DND-41 (cell line): ENCODE measurements around the gene FAAP100.
A peak's percentile ranks its signal among the peaks of the same experiment; 100 is the strongest.

Experiments
- ATAC-seq: fragments of 200-7000 bp; cut with Tn5 transposase; 3 replicates; pipeline ENCODE4 v1.9.1; 2021; ENCODE audit warnings: low read depth; ENCODE audit not compliant: insufficient read depth
- DNase-seq: peaks from one replicate; pipeline ENCODE4 v3.0.0-alpha.2; 2020
- H2AFZ ChIP-seq: 2 replicates; pipeline ENCODE4 v1.6.0; 2012; ENCODE audit warnings: low read depth, low read length
- H3K27ac ChIP-seq: 2 replicates; pipeline ENCODE4 v1.5.1; 2012; ENCODE audit warnings: low read length, inconsistent platforms
- H3K27me3 ChIP-seq: fragments of 200-600 bp; sonication (generic); 2 replicates; pipeline ENCODE4 v1.6.0; 2012; ENCODE audit warnings: low read length, mild to moderate bottlenecking, inconsistent platforms; ENCODE audit not compliant: insufficient read depth, poor library complexity
- H3K36me3 ChIP-seq: 2 replicates; pipeline ENCODE4 v1.5.1; 2012; ENCODE audit warnings: low read length, inconsistent platforms; ENCODE audit not compliant: insufficient read depth
- H3K4me1 ChIP-seq: 2 replicates; pipeline ENCODE4 v1.5.1; 2012; ENCODE audit warnings: mild to moderate bottlenecking, low read length; ENCODE audit not compliant: insufficient read depth
- H3K4me2 ChIP-seq: 2 replicates; pipeline ENCODE4 v1.6.0; 2012; ENCODE audit warnings: mild to moderate bottlenecking, moderate library complexity, low read length, inconsistent platforms; ENCODE audit not compliant: insufficient read depth
- H3K4me3 ChIP-seq, 2 experiments: fragments of 200-600 bp in 1 of 2; shearing (Covaris generic) in 1 of 2; 2 replicates each; pipeline ENCODE4 v1.5.1; 2012 to 2016; ENCODE audit warnings: inconsistent platforms in 2 of 2, low read length in 2 of 2, mild to moderate bottlenecking in 2 of 2, low read depth in 1 of 2, moderate library complexity in 1 of 2
- H3K79me2 ChIP-seq: 2 replicates; pipeline ENCODE4 v1.6.0; 2012; ENCODE audit warnings: low read length, inconsistent platforms; ENCODE audit not compliant: insufficient read depth
- H3K9ac ChIP-seq: 2 replicates; pipeline ENCODE4 v1.6.0; 2012; ENCODE audit warnings: low read depth, mild to moderate bottlenecking, inconsistent platforms, low read length, moderate library complexity
- H3K9me3 ChIP-seq: 2 replicates; pipeline ENCODE4 v1.5.1; 2012; ENCODE audit warnings: low read length, moderate library complexity, mild to moderate bottlenecking, inconsistent platforms; ENCODE audit not compliant: insufficient read depth, severe bottlenecking
- H4K20me1 ChIP-seq: 2 replicates; pipeline ENCODE4 v1.6.0; 2012; ENCODE audit warnings: low read length; ENCODE audit not compliant: insufficient read depth
- EZH2 ChIP-seq: IDR thresholded peaks from 3 replicates; pipeline ENCODE4 v1.6.1; 2012; ENCODE audit warnings: borderline replicate concordance, low read depth, mild to moderate bottlenecking, moderate library complexity, low read length, inconsistent platforms; ENCODE audit not compliant: severe bottlenecking
- TF ChIP-seq, protein P1 (sequence below): IDR thresholded peaks from 2 replicates; pipeline ENCODE4 v1.5.1; 2012; ENCODE audit warnings: borderline replicate concordance, low read length, moderate library complexity, mild to moderate bottlenecking; ENCODE audit not compliant: poor library complexity, severe bottlenecking; ENCODE audit errors: extremely low read depth

FAAP100 gene

DNA sequence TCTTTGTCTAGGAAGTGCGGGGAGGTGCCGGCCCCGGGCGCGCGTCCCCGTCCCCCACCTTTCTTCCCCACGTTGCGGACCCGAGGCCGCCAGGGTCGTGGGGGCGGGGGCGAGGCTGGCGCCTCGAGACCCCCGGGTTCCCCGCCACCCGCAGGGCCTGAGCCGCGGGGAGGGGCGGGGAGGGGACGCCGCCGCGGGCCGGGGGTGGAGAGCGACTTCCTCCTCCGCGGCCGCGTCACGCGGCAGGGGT lies 37.7 kb downstream of the FAAP100 start:
- Histone ChIP-seq H3K4me1 (peaks cover 36% of the 10 kb centered on the region), H3K4me3 (peak overlapping the region; percentile 31 to 66), H3K4me2 (peak overlapping the region; percentile 73), H3K79me2 (peaks cover 74% of the 10 kb centered on the region), H3K27me3 (no peaks in the 10 kb centered on the region), H3K27ac (peak overlapping the region; percentile 95), H2AFZ (peak overlapping the region; percentile 12; the same call in 1 of the 2 replicates), H3K9ac (peak overlapping the region; percentile 99), H3K9me3 (no peaks in the 10 kb centered on the region), H4K20me1 (peaks cover 50% of the 10 kb centered on the region), H3K36me3 (peaks cover 31% of the 10 kb centered on the region)
- DNase-seq (no peak), ATAC-seq (no peak; the same call in 2 of the 3 replicates)
- TF ChIP-seq, protein P1, sequence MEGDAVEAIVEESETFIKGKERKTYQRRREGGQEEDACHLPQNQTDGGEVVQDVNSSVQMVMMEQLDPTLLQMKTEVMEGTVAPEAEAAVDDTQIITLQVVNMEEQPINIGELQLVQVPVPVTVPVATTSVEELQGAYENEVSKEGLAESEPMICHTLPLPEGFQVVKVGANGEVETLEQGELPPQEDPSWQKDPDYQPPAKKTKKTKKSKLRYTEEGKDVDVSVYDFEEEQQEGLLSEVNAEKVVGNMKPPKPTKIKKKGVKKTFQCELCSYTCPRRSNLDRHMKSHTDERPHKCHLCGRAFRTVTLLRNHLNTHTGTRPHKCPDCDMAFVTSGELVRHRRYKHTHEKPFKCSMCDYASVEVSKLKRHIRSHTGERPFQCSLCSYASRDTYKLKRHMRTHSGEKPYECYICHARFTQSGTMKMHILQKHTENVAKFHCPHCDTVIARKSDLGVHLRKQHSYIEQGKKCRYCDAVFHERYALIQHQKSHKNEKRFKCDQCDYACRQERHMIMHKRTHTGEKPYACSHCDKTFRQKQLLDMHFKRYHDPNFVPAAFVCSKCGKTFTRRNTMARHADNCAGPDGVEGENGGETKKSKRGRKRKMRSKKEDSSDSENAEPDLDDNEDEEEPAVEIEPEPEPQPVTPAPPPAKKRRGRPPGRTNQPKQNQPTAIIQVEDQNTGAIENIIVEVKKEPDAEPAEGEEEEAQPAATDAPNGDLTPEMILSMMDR: no peak
- TF ChIP-seq EZH2: no peak

DNA sequence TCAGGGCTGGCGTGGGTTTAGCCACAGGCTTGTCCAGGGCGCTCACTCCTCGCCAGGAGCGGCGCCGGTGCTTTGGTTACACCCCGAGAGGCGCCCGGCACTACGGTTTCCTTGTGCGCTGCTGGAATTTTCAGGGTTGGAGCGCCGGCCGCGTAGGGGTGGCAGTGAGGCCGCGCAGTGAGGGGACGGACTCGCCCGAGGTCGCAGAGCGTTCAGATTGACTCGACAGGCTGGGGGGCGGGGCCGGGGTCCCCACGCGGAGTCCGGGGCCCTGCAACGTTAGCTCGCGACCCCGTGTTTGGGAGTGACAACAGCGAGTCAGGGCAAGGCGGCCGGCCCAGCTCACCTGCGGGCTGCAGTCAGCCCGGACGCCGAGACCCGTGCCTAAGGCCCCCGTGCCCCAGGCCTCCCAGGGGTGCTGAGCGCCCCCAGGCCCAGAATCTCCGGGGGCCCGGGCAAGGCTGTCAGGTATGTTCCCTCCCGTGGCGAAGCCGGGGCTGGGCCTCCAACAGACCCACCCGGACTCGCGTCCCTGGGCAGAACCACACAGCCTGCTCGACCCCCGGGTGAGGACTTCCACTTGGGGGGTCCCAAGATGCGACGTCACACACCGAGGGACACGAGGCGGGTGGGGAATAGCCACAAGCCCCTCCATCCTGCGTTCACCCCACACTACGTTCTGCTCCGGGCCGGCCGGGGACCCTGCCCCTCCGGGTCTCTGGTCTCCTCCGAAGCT lies 38.2 kb downstream of the FAAP100 start:
- H3K27me3 ChIP-seq: no peaks in the 10 kb centered on the region
- peak overlapping the region; percentile 99 for H3K9ac ChIP-seq
- H2AFZ ChIP-seq: peak overlapping the region; percentile 12; the same call in 1 of the 2 replicates
- no peak for TF ChIP-seq EZH2
- TF ChIP-seq, protein P1: no peak
- peaks cover 41% of the 10 kb centered on the region for H3K4me1 ChIP-seq
- H3K4me2 ChIP-seq: peak overlapping the region; percentile 73
- peaks cover 36% of the 10 kb centered on the region for H3K36me3 ChIP-seq
- peaks cover 55% of the 10 kb centered on the region for H4K20me1 ChIP-seq
- DNase-seq (peak; percentile 74), ATAC-seq (peak; percentile 20)
- H3K4me3 ChIP-seq: peak overlapping the region; percentile 31 to 66
- no peaks in the 10 kb centered on the region for H3K9me3 ChIP-seq
- H3K79me2 ChIP-seq: peaks cover 79% of the 10 kb centered on the region
- peak overlapping the region; percentile 95 for H3K27ac ChIP-seq

DNA sequence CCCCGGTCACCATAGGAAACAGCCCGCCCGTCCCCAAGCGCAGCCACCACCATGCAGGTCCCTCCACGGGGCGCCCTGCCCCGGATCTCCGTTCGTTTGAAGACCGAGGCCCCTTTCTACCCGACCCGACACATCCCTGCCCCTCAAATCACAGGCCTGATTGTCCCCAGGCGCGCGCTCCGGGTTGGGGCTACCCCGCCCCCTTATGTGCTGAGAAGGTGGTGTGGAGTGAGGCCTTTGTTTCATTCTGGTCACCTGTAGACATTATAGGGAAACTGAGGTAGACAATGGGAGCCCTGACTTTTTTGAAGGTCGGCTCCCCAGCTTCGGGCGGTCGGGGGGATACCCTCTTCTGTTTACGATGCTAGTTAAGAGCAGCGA lies 38.8 kb downstream of the FAAP100 start:
- Histone ChIP-seq H3K4me3 (peak overlapping the region; percentile 31 to 66), H3K27ac (peak overlapping the region; percentile 95), H3K79me2 (peaks cover 83% of the 10 kb centered on the region), H3K27me3 (no peaks in the 10 kb centered on the region), H3K36me3 (peaks cover 40% of the 10 kb centered on the region), H2AFZ (no peak overlapping the region), H3K4me2 (peak overlapping the region; percentile 73), H3K9me3 (no peaks in the 10 kb centered on the region), H3K9ac (peak overlapping the region; percentile 99), H3K4me1 (peaks cover 46% of the 10 kb centered on the region), H4K20me1 (peaks cover 60% of the 10 kb centered on the region)
- TF ChIP-seq, protein P1: no peak
- DNase-seq (peak; percentile 77), ATAC-seq (peak; percentile 29)
